Heart left ventricle (tissue), 16 donors: ENCODE measurements around the gene PLA2G2F. TPM values are rescaled to one million over a fixed set of nuclear protein-coding genes. Genes with fewer than 3 reads are reported as not detected.

Source experiments
- ATAC-seq, 4 donors: fragments of 200-7000 bp; cut with Tn5 transposase; one replicate each; pipeline ENCODE4 v1.9.1; 2020 to 2022; ENCODE audit warnings: moderate library complexity in 4 of 4, mild to moderate bottlenecking in 3 of 4, moderate number of reproducible peaks in 1 of 4
- DNase-seq, 5 donors: peaks; one replicate each; pipeline ENCODE4 v3.0.0-alpha.2; 2020
- H3K27ac ChIP-seq, 12 donors: fragments of 200-600 bp; sonication (generic) in 4 of 12; one replicate each; pipeline versions ENCODE4 v1.5.0 to v1.8.0; 2016 to 2022; ENCODE audit warnings: mild to moderate bottlenecking in 2 of 12
- H3K27me3 ChIP-seq, 9 donors: fragments of 200-600 bp; sonication (generic) in 2 of 9; one replicate each; pipeline versions ENCODE4 v1.5.1 to v1.8.0; 2016 to 2022; ENCODE audit warnings: mild to moderate bottlenecking in 3 of 9
- H3K36me3 ChIP-seq, 9 donors: fragments of 200-600 bp; sonication (generic) in 2 of 9; one replicate each; pipeline versions ENCODE4 v1.5.0 to v1.8.0; 2018 to 2022; ENCODE audit warnings: mild to moderate bottlenecking in 2 of 9
- H3K4me1 ChIP-seq, 12 donors: fragments of 200-600 bp; sonication (generic) in 4 of 12; one replicate each; pipeline versions ENCODE4 v1.5.0 to v1.8.0; 2016 to 2022; ENCODE audit warnings: mild to moderate bottlenecking in 3 of 12
- H3K4me3 ChIP-seq, 12 donors: fragments of 200-600 bp; sonication (generic) in 4 of 12; one replicate each; pipeline versions ENCODE4 v1.5.0 to v1.8.0; 2017 to 2022; ENCODE audit warnings: mild to moderate bottlenecking in 9 of 12, moderate library complexity in 4 of 12
- H3K9me3 ChIP-seq, 12 donors: fragments of 200-600 bp; sonication (generic) in 4 of 12; one replicate each; pipeline versions ENCODE4 v1.5.0 to v1.8.0; 2016 to 2022; ENCODE audit warnings: mild to moderate bottlenecking in 1 of 12
- POLR2A ChIP-seq, 2 donors: fragments of 450-650 bp; IDR thresholded peaks; one replicate each; pipeline ENCODE4 v1.6.1; 2017; ENCODE audit warnings: antibody characterized with exemption in 2 of 2, mild to moderate bottlenecking in 2 of 2, moderate library complexity in 2 of 2
- WGBS, 4 donors: extraction: QIAGEN DNeasy Blood & Tissue Kit in 2 of 4; methylation state at CpG; one replicate each; pipeline versions ENCODE4 v1.1.5 to v1.1.7; 2013 to 2018; 5-methylcytosine and 5-hydroxymethylcytosine counted together
- intact Hi-C, 10 donors: fragments of 100-400 bp; cut with DNase I; formaldehyde crosslinking; loops; one replicate each; pipeline versions ENCODE4 v1.11.1 to v1.14.2; 2022
- long read RNA-seq, 3 donors: library from polyadenylated mRNA; unstranded; transcript quantifications; one replicate each; pipeline ENCODE4 v2.0.0, GENCODE V29; 2020 to 2021
- polyA plus RNA-seq, 2 donors: library from polyadenylated mRNA; stranded (reverse); fragments of 200-250 nt; gene quantifications; one replicate each; pipeline ENCODE4 v1.2.3, GENCODE V29; 2013
- total RNA-seq, 9 donors: library from RNA; depleted of rRNA in 2 of 9; stranded (reverse); fragments of >200 nt in 2 of 9; fragmentation: NEBNext Ultra II Directional in 3 of 9; extraction: Animal tissue kit (Norgen Biotek cat#: 25700) in 3 of 9; gene quantifications; one replicate each; pipeline versions ENCODE4 v1.1.0 to v1.2.4, GENCODE V29; 2016 to 2023
- TF ChIP-seq, protein P1 (sequence below), 12 donors: fragments of 200-600 bp; sonication (generic) in 4 of 12; IDR thresholded peaks; one replicate each; pipeline versions ENCODE4 v1.5.0 to v1.8.0; 2018 to 2022; ENCODE audit warnings: antibody characterized with exemption in 12 of 12, mild to moderate bottlenecking in 5 of 12
- donor health status: ischemic (EF 13 %, LVEDD 7.1; RV severe dilation, severe dysfunction).
- donor health status: healthy with polysubstance abuse.
- donor health status: DM: no; HTN: yes; CAD: no.
- donor health status: DM: no; HTN: no; CAD: no.
- donor health status: ischemic (EF 25% LVEDD 6.9; RV normal size, moderate dysfunction).
- donor health status: ischemic (EF 25% LVEDD 5.7; RV mildly dilated, moderate dysfunction).
- donor health status: healthy.
- donor health status: DM: yes; HTN: yes; CAD: no.
- donor health status: ischemic (EF 35%, LVEDD 5.7; RV mildly dilated, moderate dysfunction).
- donor health status: nonischemic (EF 11% LVEDD 7.7; RV severe dilation, severe dysfunction).
- donor health status: DM: yes; HTN: yes; CAD: no.
- donor health status: PGD.
- donor health status: ischemic (EF 29% LVEDD 5.4; RV normal size, mild dysfunction).
- donor health status: nonischemic (EF 23%, LVEDD 6.1; RV moderate dilation, normal function).

Gene PLA2G2F, protein sequence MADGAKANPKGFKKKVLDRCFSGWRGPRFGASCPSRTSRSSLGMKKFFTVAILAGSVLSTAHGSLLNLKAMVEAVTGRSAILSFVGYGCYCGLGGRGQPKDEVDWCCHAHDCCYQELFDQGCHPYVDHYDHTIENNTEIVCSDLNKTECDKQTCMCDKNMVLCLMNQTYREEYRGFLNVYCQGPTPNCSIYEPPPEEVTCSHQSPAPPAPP
- total RNA-seq (not detected), polyA plus RNA-seq (not detected)
- long read RNA-seq, donor 1: 0 reads
- long read RNA-seq, donor 2: 0 reads
- long read RNA-seq, donor 3: 0 reads

DNA sequence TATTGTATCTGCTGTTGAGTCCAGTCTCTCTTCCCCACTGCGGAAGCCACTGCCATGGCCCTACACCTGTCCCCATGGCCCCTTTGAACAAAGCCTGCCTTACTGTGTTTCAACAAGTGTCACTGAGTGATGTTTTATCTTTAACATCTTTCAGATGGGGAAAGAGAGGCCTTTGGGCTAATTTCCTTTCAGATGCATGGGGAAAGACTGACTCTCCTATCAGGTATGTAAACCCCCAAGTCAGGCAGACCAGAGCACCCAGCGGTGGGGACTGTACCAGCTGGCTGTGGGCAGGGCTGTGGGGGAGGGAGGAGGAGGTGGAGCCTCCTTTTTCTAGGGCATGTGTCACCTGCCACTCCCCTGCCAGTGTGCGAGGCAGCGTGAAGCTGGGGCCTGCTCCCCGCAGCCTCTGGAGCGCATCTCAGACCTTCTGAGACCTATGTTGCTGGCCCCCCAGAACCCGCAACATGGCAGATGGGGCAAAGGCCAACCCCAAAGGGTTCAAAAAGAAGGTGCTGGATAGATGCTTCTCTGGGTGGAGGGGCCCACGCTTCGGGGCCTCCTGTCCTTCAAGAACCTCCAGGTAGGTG lies at the start of gene PLA2G2F:
PLA2G2F (plus strand) TSS at position 363 of the 590 bp plus-strand sequence; CDS start at position 468, 105 bp downstream.
- Histone ChIP-seq H3K4me3 (no peak within 1 kb of the TSS), H3K9me3 (no peaks in the 10 kb centered on the region), H3K27ac (no peak within 1 kb of the TSS), H3K27me3 (no peaks in the 10 kb centered on the region), H3K36me3 (no peaks in the 10 kb centered on the region), H3K4me1 (no peaks in the 10 kb centered on the region)
- WGBS, 4 donors: 85 to 94% (median 92%) methylated on average over 9 of the region's 9 CpGs
- DNase-seq: no peak
- no peak for TF ChIP-seq POLR2A (IDR thresholded peaks at IDR 0.05)
- TF ChIP-seq, protein P1, sequence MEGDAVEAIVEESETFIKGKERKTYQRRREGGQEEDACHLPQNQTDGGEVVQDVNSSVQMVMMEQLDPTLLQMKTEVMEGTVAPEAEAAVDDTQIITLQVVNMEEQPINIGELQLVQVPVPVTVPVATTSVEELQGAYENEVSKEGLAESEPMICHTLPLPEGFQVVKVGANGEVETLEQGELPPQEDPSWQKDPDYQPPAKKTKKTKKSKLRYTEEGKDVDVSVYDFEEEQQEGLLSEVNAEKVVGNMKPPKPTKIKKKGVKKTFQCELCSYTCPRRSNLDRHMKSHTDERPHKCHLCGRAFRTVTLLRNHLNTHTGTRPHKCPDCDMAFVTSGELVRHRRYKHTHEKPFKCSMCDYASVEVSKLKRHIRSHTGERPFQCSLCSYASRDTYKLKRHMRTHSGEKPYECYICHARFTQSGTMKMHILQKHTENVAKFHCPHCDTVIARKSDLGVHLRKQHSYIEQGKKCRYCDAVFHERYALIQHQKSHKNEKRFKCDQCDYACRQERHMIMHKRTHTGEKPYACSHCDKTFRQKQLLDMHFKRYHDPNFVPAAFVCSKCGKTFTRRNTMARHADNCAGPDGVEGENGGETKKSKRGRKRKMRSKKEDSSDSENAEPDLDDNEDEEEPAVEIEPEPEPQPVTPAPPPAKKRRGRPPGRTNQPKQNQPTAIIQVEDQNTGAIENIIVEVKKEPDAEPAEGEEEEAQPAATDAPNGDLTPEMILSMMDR (IDR thresholded peaks at IDR 0.05): no peak
- intact Hi-C loops: no loop called here
- no peak for ATAC-seq

DNA sequence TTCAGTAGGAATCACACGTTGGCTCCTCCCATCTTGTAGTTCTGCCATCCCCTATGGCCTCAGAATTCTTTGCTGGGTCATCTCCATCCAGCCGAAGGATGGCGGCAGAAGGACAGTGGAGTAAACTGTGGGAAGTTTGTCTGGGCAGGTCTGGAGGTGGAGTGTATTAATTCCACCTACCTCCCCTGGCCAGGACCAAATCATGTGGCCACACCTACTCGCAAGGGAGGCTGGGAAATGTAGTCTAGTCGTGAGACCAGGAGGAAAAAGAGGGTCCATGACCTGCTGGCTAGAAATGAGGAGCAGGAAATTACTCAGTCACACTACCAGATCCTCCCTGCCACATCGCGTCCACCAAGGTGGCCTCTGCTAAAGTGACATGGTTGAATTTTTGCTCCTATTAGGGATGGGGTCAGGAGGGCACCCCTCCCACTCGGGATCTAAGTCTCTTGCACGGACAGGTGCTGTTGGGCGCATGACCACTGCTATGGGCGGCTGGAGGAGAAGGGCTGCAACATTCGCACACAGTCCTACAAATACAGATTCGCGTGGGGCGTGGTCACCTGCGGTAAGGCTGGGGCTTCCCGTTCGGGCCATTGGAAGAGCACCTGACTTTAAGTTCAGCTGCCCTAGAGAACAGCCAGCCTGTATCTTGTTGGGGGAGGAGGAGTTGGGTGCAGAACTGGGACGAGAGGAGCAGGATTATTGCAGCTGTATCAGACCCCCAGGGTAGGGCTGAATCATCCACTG lies 49.6 kb upstream of the PLA2G2F start:
- ATAC-seq: no peak
- Histone ChIP-seq H3K27ac (no peak overlapping the region), H3K4me1 (peaks cover 0 to 18% (median 1%) of the 10 kb centered on the region in 12 donors), H3K27me3 (no peaks in the 10 kb centered on the region), H3K36me3 (peaks cover 0 to 71% (median 32%) of the 10 kb centered on the region in 9 donors), H3K4me3 (no peak overlapping the region), H3K9me3 (no peaks in the 10 kb centered on the region)
- 80 to 87% (median 86%) methylated on average over 15 to 19 of the region's 19 CpGs for WGBS, 4 donors
- intact Hi-C loops: loop anchor here in 4 of 10 donors (5.0 to 10.0 kb wide), 3 partner anchors 107 to 405 kb away; partner anchors contain the start of gene PLA2G2A (in 2 of the 4)
- no peak for DNase-seq
- TF ChIP-seq POLR2A (IDR thresholded peaks at IDR 0.05): no peak
- TF ChIP-seq, protein P1 (IDR thresholded peaks at IDR 0.05): no peak

DNA sequence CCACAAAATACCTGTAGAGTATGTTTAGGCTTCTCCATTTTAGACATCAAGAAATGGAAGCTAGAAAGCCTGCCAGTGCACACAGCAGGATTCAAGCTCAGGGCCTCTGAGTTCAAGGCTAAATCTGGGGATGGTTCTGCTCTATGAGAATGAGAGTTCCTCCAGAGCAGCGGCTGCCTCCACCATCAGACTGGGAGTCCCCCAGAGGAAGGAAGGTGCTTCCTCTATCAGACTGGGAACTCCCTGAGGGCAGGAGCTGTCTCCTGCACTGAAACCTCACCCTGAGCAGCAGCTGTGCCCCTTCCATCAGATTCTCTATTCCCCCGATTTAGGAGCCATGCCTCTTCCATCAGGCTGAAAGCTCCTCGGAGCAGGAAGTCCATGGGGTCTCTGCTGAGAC lies 49.0 kb upstream of the PLA2G2F start:
- no peak for ATAC-seq
- H3K27me3 ChIP-seq: no peaks in the 10 kb centered on the region
- no peak for DNase-seq
- WGBS, 4 donors: 80 to 88% (median 84%) methylated on average over 3 of the region's 3 CpGs
- H3K27ac ChIP-seq: no peak overlapping the region
- H3K9me3 ChIP-seq: no peaks in the 10 kb centered on the region
- H3K4me1 ChIP-seq: peaks cover 0 to 16% (median 0%) of the 10 kb centered on the region in 12 donors
- H3K36me3 ChIP-seq: peaks cover 0 to 66% (median 32%) of the 10 kb centered on the region in 9 donors
- TF ChIP-seq, protein P1 (IDR thresholded peaks at IDR 0.05): no peak
- no peak for TF ChIP-seq POLR2A (IDR thresholded peaks at IDR 0.05)
- H3K4me3 ChIP-seq: no peak overlapping the region
- intact Hi-C loops: loop anchor here in 3 of 10 donors (5.0 to 10.0 kb wide), 3 partner anchors 108 to 405 kb away; partner anchors contain the start of gene PLA2G2A (in 1 of the 3)
